ENCODE results near the gene UMAD1.

UMAD1 gene

DNA sequence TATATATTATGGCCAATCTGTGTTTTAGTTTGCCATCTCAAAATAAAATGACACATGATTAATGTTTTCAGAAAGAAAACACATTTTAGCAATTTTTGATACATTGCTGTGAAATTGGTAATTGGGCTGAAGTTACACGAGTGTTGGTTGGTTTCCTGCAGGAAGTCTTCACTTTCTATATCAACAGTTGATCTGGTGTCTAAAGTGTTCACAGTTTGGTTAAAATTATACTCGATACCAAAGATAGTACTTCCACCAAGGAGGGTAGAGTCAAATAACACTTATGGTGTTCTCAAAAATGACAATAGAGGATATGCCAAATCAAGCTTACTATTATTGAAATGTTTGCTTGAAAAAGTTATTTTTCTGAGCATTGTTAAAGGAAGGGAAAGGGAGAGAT, 207.7 kb downstream of the UMAD1 start:
- no peak for DNase-seq

DNA sequence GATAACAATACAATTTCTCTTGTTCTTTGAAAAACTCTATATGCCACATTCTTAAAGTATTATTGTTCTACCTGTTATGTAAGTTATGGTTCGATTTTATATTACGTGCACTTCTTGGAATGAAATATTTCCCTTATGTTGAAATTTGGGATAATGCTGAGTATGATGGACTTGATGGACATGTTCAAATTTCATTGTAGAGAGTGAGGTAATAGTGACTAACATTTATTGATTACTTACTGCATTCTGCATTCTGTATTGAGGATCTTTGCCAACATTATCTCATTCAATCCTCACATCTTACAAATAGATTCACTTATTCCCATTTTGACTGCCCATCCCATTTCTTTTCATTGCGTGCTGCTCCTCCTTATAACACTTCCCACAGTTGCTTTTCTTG, 208.3 kb downstream of the UMAD1 start:
- DNase-seq: no peak

DNA sequence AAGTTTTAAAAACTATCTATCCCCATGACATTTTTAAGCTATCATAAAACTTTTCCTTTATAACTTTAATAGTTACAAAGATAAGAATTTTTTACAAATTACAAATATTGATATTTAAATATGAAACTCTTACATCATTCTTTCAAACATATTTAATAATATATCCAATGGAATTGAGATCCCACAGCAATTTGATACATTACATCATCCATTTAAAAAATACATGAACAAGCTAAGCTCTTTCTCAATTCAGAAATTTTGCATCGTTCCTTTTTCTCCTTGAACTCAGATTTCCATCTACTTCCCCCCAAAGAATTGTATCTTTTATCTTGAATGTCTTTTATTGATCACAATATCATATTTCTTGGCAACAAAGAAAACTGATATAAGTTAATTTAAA, 209.6 kb downstream of the UMAD1 start:
- no peak for DNase-seq

DNA sequence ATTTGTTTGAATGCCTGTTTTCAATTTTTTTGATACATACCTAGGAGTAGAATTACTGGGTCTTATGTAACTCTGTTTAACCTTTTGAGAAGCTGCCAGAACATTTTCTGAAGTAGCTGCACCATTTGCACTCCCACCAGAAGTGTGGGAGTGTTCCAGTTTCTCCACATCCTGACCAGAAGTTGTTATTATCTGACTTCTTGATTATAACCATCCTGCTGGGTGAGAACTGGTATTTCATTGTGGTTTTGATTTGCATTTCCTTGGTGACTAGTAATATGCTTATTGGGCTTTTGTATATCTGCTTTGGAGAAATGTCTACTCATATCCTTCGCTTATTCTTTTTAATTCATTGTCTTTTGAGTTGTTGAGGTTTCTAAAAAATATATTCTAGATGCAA, 210.8 kb downstream of the UMAD1 start:
- no peak for DNase-seq

DNA sequence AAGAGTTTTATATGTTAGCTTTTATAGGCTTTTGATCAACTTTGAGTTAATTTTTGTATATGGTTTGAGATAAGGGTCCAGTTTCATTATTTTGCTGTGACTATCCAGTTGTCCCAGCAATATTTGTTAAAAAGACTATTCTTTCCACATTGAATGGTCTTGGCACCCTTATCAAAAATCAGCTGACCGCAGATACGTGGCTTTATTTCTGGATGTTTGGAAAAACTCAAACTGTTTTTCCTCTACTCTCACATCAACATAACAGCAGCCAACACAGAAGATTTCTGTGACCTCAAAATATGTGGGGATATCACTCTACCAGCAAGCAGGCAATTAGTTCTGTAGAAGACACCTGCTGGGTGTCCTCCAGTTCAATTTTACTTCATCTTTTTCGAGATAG, 211.4 kb downstream of the UMAD1 start:
- no peak for DNase-seq

DNA sequence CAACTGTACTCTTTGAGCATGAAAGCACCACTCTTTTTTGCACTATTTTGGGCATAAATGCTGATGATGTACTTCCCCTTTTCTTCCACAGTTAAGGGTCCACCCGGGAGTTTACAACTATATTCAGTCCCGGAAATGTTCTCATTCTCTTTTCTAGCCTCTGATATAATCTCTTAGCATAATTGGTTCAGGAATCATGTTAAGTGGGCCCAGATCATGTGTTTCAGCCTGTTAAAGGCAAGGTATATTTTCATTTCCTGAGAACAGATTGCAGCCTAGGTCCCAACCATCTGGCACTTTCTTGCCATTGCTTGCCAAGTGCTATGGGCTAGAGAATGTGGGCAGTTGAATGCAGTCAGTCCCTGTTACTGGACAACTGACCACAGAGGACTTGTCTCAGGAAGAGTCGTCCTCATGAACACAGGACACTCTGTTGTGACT, 216.6 kb downstream of the UMAD1 start:
- DNase-seq: no peak

DNA sequence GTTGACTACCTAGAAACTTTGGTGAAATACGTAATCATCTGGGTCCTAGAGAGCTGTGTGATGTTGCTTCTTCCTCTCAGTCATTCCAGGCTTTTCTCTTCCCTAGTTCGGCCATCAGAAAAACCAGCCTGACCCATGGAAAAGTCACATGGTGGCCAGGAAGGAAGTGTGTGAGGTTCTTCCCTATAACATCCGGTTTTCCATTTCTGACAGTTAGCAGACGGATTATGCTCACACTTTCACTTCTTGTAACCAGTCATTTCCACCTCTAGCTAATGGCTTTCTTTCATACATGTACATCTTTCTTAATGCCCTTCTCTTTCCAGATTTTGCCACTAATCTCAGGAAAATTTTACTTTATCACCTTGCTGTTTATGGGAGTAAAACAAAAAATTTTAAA, 218.0 kb downstream of the UMAD1 start:
- DNase-seq: no peak

DNA sequence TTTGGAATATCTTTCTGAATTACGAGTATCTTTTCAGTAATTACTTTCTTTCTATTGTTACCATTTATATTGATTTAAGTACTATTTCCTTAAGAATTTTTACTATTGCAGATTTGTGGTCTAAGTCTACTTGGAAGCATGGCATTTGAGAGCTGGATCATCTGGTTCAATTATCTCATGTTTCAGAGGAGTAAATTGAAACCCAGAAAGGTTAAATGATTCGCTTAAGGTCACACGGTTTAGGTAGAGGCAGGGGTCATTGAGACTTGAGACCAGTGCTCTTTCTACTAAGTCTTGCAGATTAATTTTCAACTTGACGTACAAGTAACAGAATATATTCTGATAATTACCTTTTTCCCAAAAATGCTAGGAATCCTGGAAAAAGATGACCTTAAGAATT, 218.9 kb downstream of the UMAD1 start:
- no peak for DNase-seq

DNA sequence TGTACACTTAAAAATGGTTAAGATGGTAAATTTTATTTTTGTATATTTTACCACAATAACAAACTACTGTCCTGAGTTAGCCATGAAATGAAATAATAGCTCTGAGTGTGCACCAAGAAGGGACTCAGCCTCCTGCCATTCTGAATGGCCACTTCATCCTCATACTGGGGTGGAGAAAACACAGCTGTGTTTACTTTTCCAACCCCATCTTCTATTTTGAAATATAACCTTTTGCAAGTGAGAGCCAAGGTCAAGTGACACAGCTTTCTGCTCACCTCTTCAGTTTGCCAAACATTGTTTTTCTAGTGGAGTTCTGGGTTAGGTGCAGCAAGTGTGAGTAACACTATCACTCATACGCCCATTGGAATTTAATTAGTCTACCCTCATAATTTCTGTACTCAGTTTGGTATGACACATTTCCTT, 220.7 kb downstream of the UMAD1 start:
- DNase-seq: no peak

DNA sequence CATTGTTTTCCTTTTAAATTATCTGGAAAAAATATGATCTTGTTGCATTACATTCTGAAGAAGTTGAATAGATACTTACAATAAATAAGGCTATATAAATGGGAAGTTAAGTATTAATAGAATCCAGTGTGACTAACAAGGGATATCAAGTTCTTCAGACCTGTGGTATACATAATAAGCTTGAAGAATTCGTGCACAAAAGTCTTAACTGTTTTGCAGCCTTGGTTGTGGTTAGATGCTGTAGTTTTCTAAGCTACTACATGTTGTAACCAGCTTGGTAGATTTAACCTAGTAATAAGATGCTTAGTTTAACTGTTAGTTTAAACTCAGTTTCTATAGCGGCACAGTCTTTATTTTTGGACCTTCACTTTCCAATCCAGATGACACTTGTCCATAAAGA, 221.8 kb downstream of the UMAD1 start:
- no peak for DNase-seq

DNA sequence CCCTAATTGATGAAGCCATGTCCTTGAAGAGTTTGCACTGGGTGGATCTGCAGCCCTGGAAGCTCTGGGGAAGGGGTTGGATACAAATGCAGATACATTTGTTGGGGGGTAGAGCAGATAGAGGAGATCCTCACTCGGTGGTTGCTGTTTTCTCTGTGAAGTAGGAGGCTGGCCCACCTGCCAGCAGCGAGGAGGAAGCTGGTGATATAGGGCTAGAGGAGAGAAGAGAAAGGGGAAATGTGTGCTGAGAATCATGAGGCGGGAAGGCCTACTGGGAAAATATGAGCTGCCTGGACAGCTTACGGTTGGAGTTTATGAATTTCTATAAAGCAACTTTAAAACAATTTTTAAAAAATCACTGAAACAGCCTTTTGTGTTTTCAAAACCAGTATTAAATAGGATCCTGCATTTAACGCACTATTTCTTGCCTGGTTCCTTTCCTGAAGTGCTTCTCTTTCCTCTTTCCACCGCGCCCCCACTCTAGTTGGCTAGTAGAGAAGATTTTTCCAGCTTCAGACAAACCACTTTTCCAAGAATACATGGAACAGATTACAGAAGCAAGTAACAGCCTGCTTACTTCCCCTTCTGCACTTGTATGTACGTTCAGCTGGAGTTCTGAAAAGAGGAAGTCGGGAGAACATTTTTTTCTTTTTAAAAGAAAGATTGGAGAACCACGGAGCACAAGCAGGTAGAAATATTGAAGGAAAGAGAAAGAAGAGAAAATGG, 227.5 kb downstream of the UMAD1 start:
- DNase-seq: no peak

DNA sequence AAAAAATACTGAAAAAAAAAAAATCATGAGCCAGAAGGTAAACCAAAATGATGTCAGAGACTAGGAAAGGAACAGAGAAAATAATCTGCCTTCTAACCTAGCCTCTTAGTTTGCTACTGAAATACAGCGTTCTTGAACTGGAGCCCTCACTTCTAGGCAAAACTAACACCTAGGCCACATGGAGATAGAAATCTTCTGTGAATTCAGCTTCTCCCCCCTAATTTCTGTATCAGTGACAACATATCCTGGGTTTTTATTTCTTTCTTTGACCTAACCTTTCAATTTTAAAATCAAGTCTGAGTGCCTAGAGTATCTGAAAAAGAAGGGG, 228.0 kb downstream of the UMAD1 start:
- DNase-seq: no peak

DNA sequence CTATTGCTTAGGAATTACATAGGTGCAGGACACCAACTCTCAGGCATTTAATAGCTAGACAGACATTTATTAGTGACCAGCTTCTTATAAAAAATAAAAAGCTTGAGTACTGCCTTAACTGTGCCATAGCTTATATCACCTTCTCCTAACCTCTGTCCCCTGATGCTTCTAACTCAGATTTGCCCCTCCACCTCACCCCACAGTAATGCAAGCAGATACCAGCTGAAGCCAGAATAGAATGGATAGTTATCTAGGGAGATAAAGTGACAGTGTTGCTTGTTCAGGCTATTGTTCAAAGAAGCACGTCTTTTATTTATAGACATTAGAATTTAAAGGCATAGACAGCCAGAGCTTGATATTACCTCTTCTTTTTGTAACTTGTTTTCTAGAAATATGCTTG, 228.5 kb downstream of the UMAD1 start:
- DNase-seq: no peak

DNA sequence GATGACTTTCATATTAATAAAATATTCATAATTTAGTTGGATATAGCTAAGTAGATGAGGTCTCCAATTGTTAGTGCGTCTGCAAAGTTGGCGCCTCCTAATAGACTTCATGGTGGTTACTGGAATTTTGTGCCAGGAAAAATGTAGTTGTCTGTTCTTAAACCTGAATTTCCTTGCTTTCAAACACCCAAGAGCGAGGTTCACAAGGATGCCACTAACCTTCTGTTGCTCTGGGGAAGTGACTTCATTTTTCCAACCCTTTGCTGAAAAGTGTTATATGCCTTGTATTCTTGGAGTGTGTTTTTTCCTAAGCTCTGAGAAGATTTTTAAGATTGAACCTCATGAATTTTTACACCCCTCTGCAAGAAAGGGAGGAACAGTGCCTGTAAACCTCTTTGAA, 229.1 kb downstream of the UMAD1 start:
- DNase-seq: no peak

DNA sequence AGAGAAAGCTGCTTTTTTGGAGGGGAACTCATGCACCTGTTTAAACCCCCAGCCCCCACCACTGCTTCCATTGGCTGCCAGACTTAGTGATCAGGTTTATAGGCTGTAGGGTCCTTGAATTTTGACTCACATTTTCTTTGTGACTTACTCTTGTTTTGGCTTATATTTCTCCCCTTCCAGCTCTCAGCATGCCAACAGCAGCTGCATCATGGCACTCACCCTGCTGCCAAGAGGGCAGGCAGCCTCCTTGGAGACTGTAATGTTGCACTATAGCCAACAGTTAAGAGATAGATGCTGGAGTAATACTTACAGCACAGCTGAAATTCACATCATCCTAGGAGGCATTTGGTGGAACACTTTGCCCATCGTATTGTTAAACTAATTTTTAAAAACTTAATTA, 230.0 kb downstream of the UMAD1 start:
- peak; percentile 64 for DNase-seq

DNA sequence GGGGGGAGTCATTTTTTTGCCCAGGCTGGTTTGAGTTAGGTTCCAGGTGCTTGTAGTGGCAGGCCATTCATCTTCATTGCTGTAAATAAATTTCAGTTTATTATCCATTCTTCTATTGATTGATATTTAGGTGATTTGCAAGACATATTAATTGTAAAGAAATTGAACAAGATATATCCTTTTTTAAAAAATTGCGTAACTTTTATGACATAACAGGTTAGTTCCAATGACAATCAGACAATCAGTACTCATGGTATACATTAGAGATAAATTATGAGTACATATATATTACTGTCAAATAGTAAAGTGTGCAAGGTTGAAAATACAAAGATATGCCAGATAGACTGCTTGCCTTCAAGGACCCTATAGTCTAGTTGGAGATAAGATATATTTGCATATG, 235.9 kb downstream of the UMAD1 start:
- DNase-seq: no peak

DNA sequence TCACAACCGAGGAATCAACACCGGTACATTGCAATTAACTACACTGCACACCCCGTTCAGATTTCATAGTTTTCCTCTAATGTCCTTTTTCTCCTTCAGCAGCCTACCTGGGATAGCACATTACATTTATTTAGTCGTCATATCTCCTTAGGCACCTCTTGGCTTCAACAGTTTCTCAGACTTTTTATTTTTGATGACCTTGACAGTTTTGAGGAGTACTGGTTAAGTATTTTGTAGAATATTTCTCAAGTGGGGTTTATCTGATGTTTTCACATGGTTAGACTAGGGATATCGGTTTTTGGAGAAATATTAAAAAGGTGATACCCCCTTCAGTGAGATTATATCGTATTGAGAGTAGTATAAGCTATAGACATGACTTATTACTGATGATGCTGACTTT, 241.0 kb downstream of the UMAD1 start:
- no peak for DNase-seq

DNA sequence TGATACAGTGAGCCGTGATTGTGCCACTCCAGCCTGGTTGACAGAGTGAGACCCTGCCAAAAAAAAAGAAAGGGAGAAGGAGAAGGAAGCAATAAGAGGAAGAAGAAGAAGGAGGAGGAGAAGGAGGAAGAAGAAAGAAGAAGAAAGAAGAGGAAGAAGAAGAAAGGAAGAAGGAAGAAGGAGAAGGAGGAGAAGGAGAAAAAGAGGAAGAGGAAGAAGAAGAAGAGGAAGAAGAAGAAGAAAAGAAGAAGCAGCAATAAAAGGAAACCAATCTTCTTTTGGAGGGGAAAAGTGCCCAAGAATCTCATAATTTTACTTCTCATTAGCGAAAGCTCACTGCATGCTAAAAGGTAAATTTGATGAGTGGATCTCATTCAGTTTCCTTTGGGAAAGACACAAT, 242.3 kb downstream of the UMAD1 start:
- no peak for DNase-seq

DNA sequence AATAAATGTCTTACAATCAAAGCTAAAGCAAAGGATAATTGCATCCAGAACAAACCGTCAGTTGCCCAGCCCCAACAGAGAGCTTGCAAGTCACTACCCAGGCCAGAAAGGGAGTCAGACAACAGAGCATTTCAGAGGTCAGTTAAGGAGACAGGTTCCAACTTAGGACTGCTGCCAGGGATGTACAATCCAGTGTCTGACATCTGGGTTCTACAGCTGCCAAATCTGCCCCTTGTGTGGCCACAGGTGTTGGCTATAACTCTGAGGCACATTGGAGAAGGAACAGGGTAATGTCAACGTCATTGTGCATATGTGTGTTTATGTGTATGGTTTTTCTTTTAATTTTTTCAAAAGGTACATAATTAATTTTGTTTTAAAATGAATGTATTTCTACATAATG, 242.8 kb downstream of the UMAD1 start:
- DNase-seq: no peak

DNA sequence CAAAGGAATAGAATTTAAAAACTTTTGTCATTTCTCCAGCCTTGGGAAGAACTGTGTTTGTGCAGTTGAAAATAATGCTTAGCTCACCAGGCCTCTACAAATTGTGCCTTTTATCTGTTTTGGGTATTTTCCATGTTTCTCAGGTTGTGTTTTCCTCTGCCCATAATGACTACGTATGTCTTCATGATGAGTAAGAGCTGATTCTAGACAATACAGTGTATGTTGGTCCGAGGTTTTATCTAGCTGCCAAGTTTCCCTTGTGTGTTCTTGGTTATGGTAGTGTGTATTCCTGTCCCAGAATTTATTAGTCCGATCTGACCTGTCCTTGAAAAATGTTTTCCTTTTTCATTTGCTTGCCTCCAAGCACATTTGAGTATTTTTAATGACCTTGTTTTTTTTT, 244.3 kb downstream of the UMAD1 start:
- no peak for DNase-seq

DNA sequence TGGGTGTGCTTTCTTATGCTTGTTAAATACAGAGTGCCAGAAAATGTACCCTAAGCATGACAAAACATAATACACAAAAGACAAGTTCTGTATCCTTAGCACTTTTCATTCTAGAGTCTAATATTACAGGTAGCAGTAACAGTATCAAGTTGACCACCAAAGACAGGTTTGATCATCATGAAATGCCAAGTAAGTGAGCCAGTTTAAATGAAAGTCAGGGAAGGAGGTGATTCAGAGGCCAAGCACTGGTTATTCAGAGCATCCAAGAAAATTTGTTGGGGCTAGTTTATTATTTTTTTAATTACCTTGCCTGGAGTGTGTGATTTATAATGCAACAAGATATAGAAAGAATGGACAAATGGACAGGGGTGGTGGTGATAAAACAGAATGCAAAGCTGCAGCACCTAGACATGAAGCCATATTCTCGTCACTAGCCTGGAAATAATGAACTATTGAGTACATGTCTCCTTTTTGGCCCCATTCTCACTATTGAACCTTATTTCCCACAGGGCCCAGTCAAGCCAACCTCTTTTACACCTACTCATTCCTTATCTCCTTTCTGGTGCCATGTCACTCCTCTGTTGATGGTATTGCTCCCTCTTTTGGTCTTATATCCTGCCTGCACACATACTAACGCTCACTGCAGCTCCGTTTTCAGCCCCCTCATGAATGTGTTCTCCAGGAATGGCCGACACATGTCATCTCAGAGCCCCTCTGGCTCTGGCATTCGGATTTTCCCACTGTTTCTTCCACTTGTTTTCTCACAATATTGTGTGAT, 249.4 kb downstream of the UMAD1 start:
- DNase-seq: no peak

DNA sequence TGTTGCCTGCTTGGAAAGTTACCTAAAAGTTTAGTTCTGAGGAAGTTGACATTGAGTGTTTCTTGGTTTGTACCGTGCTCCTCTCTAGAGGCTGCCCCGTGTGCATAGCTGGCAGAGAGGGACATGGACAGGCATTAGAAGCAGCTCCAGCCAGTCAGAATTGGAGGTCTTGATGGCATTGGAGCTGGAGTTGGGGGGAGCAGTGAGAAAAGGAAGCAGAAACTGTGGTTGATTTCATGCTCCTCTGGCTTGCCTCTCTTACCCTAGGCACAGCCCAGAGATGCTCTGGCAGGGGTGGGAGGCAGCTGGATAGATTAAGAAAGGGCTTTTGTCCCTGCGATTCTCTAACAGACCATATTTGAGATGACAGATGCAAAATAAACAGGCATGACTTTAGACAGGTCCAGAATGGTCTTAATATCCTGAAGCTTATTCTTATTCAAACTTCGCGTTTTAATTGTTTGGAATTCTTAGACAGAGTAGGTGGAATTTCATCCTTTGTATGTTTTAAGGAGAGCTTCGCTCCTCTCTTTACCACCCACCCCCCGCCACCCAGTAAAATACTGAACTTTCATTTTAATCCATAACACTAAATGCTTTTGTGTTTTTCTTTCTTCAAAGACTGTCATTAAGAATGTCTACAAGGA, 254.6 kb downstream of the UMAD1 start:
- DNase-seq: no peak

DNA sequence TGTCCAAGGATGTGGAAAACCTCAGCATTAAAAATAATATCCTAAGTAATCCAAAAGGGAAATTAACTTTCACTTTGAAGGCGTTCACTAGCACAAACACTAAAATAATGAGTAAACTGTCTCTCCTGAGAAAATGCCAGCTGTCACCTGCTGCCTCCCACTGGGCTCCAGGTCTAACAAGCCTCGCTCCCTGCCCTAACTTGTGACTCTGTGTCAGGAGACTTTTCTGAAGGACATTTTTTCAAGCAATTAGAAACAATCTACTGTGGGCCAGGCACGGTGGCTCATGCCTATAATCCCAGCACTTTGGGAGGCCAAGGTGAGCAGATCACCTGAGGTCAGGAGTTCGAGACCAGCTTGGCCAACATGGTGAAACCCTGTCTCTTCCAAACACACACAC, 255.2 kb downstream of the UMAD1 start:
- no peak for DNase-seq

DNA sequence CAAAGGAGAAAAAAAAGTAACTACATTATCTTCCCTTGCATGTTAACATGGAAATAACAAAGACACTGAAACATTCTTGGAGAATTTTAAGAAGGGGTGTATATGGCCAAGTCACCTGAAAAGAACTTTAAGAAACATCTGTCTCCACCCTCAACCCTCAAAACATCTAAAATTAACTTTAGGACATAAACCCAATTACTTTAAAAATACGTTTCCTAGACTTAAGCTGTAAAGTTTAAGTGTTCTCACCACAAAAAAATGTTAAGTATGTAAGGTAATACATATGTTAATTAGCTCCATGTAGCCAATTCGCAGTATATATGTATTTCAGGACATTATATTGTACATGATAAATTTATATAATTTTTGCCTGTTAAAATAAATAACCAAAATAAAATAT, 257.0 kb downstream of the UMAD1 start:
- no peak for DNase-seq

Data from NCI-H446 treated with DMSO at 0.1 percent for 48 hours (cell line).